HepG2 (cell line): ENCODE data around the gene UQCRHL.

ENCODE experiments used
- CBX1 ChIP-seq: IDR thresholded peaks from one replicate; pipeline ENCODE4 v1.6.1; 2016; ENCODE audit warnings: antibody characterized with exemption, low read depth
- CBX2 ChIP-seq, 2 experiments: fragments of 200-600 bp in 1 of 2; sonication (generic); formaldehyde crosslinking in 1 of 2; IDR thresholded peaks; 2 replicates each; pipeline versions ENCODE4 v1.7.0 to v1.8.1; 2018 to 2022; ENCODE audit warnings: low read depth in 2 of 2, low read length in 1 of 2, mild to moderate bottlenecking in 1 of 2, missing genetic modification reagents in 1 of 2
- HHEX ChIP-seq: IDR thresholded peaks from 2 replicates; pipeline ENCODE4 v1.6.1; 2016; ENCODE audit warnings: control low read depth
- NFYB ChIP-seq: sonication (generic); formaldehyde crosslinking; IDR thresholded peaks from 2 replicates; pipeline ENCODE4 v1.4.0; 2020; ENCODE audit warnings: missing genetic modification reagents
- TAF1 ChIP-seq: sonication (generic); formaldehyde crosslinking; IDR thresholded peaks from 2 replicates; pipeline ENCODE4 v1.4.0; 2020; ENCODE audit warnings: missing genetic modification reagents
- ZIK1 ChIP-seq: sonication (generic); formaldehyde crosslinking; IDR thresholded peaks from 2 replicates; pipeline ENCODE4 v1.5.0; 2020; ENCODE audit warnings: mild to moderate bottlenecking, low read depth, missing genetic modification reagents, borderline replicate concordance
- ZNF24 ChIP-seq: fragments of 450-650 bp; IDR thresholded peaks from 2 replicates; pipeline ENCODE4 v1.6.1; 2017; ENCODE audit warnings: antibody characterized with exemption, mild to moderate bottlenecking
- ZNF292 ChIP-seq: sonication (generic); formaldehyde crosslinking; IDR thresholded peaks from 2 replicates; pipeline ENCODE4 v1.8.1; 2022; ENCODE audit warnings: mild to moderate bottlenecking, low read depth, missing genetic modification reagents, borderline replicate concordance
- TF ChIP-seq, protein P1 (sequence below): sonication (generic); formaldehyde crosslinking; IDR thresholded peaks from 2 replicates; pipeline ENCODE4 v1.5.0; 2020; ENCODE audit warnings: mild to moderate bottlenecking, missing genetic modification reagents, moderate library complexity
- TF ChIP-seq, protein P2 (sequence below): sonication (generic); formaldehyde crosslinking; IDR thresholded peaks from 2 replicates; pipeline ENCODE4 v1.9.0; 2021; ENCODE audit warnings: missing genetic modification reagents, borderline replicate concordance
- TF ChIP-seq, protein P3 (sequence below), 2 experiments: fragments of 450-650 bp in 1 of 2; sonication (generic) in 1 of 2; formaldehyde crosslinking; IDR thresholded peaks; 2 replicates each; pipeline versions ENCODE4 v1.5.0 to v1.8.0; 2020 to 2022; ENCODE audit warnings: mild to moderate bottlenecking in 1 of 2, missing genetic modification reagents in 1 of 2
- TF ChIP-seq, protein P4 (sequence below): IDR thresholded peaks from 2 replicates; pipeline ENCODE4 v1.6.1; 2012; ENCODE audit warnings: inconsistent platforms

DNA sequence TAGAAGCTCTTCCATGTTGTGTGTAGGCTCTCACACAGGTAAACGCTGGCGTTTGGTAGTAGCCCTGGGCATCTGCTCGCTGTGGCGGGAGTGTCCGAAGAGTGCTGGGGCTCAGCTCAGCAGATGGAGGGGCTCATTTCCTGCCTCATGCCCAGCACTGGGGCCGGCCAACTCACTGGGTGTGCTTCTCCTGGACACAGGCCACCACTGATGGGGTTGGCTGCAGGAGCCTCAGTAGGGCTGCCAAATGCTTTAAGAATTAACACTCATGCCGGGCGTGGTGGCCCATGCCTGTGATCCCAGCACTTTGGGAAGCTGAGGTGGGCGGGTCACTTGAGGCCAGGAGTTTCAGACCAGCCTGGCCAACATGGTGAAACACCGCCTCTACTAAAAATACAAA lies 20.9 kb downstream of the UQCRHL start:
- TF ChIP-seq NFYB = no peak
- TF ChIP-seq TAF1 (CRISPR knock-in tag) = no peak
- TF ChIP-seq CBX1 = no peak
- TF ChIP-seq, protein P1, sequence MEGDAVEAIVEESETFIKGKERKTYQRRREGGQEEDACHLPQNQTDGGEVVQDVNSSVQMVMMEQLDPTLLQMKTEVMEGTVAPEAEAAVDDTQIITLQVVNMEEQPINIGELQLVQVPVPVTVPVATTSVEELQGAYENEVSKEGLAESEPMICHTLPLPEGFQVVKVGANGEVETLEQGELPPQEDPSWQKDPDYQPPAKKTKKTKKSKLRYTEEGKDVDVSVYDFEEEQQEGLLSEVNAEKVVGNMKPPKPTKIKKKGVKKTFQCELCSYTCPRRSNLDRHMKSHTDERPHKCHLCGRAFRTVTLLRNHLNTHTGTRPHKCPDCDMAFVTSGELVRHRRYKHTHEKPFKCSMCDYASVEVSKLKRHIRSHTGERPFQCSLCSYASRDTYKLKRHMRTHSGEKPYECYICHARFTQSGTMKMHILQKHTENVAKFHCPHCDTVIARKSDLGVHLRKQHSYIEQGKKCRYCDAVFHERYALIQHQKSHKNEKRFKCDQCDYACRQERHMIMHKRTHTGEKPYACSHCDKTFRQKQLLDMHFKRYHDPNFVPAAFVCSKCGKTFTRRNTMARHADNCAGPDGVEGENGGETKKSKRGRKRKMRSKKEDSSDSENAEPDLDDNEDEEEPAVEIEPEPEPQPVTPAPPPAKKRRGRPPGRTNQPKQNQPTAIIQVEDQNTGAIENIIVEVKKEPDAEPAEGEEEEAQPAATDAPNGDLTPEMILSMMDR (CRISPR knock-in tag) = no peak
- TF ChIP-seq, protein P2, sequence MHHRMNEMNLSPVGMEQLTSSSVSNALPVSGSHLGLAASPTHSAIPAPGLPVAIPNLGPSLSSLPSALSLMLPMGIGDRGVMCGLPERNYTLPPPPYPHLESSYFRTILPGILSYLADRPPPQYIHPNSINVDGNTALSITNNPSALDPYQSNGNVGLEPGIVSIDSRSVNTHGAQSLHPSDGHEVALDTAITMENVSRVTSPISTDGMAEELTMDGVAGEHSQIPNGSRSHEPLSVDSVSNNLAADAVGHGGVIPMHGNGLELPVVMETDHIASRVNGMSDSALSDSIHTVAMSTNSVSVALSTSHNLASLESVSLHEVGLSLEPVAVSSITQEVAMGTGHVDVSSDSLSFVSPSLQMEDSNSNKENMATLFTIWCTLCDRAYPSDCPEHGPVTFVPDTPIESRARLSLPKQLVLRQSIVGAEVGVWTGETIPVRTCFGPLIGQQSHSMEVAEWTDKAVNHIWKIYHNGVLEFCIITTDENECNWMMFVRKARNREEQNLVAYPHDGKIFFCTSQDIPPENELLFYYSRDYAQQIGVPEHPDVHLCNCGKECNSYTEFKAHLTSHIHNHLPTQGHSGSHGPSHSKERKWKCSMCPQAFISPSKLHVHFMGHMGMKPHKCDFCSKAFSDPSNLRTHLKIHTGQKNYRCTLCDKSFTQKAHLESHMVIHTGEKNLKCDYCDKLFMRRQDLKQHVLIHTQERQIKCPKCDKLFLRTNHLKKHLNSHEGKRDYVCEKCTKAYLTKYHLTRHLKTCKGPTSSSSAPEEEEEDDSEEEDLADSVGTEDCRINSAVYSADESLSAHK (CRISPR knock-in tag) = no peak
- TF ChIP-seq HHEX = no peak
- no peak for TF ChIP-seq ZNF24
- TF ChIP-seq, protein P3, sequence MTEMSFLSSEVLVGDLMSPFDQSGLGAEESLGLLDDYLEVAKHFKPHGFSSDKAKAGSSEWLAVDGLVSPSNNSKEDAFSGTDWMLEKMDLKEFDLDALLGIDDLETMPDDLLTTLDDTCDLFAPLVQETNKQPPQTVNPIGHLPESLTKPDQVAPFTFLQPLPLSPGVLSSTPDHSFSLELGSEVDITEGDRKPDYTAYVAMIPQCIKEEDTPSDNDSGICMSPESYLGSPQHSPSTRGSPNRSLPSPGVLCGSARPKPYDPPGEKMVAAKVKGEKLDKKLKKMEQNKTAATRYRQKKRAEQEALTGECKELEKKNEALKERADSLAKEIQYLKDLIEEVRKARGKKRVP (CRISPR knock-in tag; IDR thresholded peaks at IDR 0.05) = no peak
- TF ChIP-seq ZIK1 (CRISPR knock-in tag) = no peak
- no peak for TF ChIP-seq CBX2 (IDR thresholded peaks at IDR 0.05; ENCODE audit: low read depth, low read length)
- no peak for TF ChIP-seq CBX2 (CRISPR knock-in tag; IDR thresholded peaks at IDR 0.05; ENCODE audit: low read depth)
- TF ChIP-seq, protein P4, sequence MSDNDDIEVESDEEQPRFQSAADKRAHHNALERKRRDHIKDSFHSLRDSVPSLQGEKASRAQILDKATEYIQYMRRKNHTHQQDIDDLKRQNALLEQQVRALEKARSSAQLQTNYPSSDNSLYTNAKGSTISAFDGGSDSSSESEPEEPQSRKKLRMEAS = no peak
- TF ChIP-seq ZNF292 = no peak
